Measurements from ENCODE around the gene RAI14.
"Not testable (repeated sequence)": the region's sequence is repeated elsewhere in the genome, so short reads cannot be mapped to it uniquely, and the experiment has no call there.

The RAI14 gene

DNA sequence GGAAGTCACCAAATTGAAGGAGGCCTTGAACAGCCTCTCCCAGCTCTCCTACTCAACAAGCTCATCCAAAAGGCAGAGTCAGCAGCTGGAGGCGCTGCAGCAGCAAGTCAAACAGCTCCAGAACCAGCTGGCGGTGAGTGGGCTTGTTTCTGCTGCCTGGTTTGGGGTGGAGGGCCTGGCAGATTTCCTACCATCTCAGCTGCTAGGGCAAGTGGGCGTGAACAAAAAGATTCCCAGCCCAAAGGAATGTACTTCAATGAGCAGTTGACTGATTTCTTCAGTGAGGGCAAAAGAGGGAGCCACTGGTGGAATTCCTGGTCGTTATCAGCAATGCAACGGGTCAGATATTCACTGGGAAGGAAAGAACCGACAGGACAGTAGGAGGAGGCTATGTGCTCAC lies 170.2 kb downstream of the RAI14 start:
- no peaks in the 10 kb centered on the region for H3K36me3 Mint-ChIP-seq
- no peaks in the 10 kb centered on the region for H3K9me3 Mint-ChIP-seq
- H3K4me1 Mint-ChIP-seq = peaks cover 6 to 8% of the 10 kb centered on the region in 2 donors
- DNase-seq (no peak), ATAC-seq (replicated peaks) (no peak)
- no peak overlapping the region for H3K27ac Mint-ChIP-seq
- H3K4me3 Mint-ChIP-seq = no peak overlapping the region
- H3K27me3 Mint-ChIP-seq = no peaks in the 10 kb centered on the region

DNA sequence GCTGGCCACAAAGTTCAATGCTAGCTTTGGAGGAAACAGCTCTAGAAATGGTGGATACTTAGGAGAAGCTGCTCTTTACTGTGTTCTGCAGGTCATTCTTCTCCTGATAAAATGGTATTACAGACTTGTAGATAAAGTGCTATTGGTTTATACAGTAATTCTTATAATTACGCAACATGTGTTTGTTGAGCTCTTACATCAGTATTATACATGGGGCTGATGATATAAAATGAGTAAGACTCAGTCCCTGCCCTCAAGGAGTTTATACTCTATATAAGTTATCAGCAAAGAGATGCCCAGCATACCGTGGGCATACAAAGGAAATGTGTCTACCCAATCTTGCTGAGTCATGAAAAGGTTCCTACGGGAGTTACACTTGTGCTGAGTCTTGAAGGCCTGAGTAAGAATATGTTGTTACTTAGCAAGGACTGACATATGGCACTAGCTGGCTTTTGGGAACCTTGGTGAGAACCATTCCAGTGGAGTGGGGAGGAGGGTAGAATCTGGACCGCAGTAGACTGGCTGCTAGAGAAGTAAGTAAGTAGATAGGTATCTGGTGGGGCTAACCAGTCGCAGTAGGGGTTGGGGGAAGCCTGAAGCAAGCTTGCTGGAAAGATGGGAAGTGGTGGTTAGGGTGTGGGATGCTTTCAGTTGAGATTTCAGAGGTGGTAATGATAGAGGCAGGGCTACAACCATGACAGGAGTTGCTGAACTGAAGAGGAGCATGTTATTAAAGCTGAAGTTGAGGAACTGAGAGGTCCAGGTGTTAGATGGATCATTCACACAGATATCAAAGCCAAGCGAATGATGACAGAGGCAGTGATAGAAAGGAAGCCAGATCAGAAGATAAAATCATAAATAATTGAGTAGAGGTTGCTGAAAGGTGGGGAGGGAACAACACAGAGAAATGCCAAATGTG lies 171.7 kb downstream of the RAI14 start:
- peaks cover 6 to 8% of the 10 kb centered on the region in 2 donors for H3K4me1 Mint-ChIP-seq
- no peaks in the 10 kb centered on the region for H3K9me3 Mint-ChIP-seq

DNA sequence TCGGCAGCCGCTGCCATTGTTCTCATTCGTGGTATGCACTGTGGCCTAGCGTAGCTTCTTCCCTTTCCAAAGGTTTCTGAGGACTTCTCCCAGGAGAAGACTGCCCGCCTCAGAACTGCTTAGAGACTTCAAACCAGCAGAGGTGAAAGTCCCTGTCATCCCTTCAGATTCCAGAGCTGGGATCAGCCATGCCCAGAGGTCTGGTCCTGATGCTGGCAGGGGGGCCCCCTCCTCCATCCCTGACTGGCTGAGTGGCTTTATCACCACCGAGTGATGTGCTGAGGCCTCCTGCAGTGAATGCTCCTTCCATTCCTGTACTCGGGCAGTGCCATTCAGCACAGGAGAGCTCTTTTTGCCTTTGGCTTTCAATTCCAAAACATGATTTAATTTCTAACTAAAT lies 174.7 kb downstream of the RAI14 start:
- H3K4me1 Mint-ChIP-seq; DNase-seq; H3K9me3 Mint-ChIP-seq; ATAC-seq (replicated peaks); H3K36me3 Mint-ChIP-seq; H3K27ac Mint-ChIP-seq; H3K4me3 Mint-ChIP-seq; H3K27me3 Mint-ChIP-seq: not testable (repeated sequence)

More for the DNA sequence above, 171.7 kb downstream of the RAI14 start:
- no peaks in the 10 kb centered on the region for H3K36me3 Mint-ChIP-seq
- peak; percentile 65 to 72 for ATAC-seq (replicated peaks)
- DNase-seq = no peak
- H3K27ac Mint-ChIP-seq = no peak overlapping the region
- no peaks in the 10 kb centered on the region for H3K27me3 Mint-ChIP-seq
- no peak overlapping the region for H3K4me3 Mint-ChIP-seq

DNA sequence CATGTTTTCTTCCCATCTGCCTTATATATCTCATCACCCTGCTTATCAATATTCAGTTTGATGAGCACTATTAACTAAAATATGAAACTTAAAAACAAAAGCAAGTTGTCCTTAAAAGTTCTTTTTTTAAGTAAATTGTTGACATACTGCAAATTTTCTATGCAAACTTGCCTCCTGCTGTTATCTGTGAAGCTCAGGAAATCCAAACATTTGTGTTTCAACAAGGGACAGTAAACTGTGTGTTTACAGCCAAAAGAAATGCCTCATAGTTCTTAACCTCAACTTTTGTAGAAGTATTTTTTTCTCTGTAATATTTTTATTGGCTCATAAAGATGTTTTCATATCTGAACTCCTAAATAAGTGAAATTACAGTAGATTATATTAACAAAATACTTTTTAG lies 175.2 kb downstream of the RAI14 start:
- H3K4me3 Mint-ChIP-seq = no peak overlapping the region
- H3K4me1 Mint-ChIP-seq = peaks cover 6 to 8% of the 10 kb centered on the region in 2 donors
- DNase-seq (no peak), ATAC-seq (replicated peaks) (no peak)
- no peak overlapping the region for H3K27ac Mint-ChIP-seq
- no peaks in the 10 kb centered on the region for H3K9me3 Mint-ChIP-seq
- no peaks in the 10 kb centered on the region for H3K27me3 Mint-ChIP-seq
- no peaks in the 10 kb centered on the region for H3K36me3 Mint-ChIP-seq

DNA sequence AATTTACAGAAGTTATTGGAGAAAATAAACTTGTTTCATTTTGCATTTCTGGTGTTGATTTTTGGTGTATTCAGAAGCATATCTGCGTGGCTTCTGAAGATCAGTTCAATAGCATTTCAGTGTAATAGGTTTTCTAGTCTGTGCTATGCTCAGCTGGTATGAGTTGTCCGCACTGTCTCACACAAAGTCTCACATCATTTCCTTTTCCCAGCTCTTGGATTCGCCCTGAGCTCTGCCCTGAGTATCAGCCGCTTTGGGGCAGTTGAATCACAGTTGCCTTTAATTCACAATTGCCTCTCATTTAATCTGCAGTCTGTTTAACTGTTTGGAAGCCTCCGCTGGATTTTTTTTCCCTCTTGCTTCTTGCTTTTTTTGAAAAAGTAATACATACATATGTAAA lies 176.4 kb downstream of the RAI14 start:
- ATAC-seq (replicated peaks) (no peak), DNase-seq (no peak)
- H3K27ac Mint-ChIP-seq = no peak overlapping the region
- H3K36me3 Mint-ChIP-seq = no peaks in the 10 kb centered on the region
- no peaks in the 10 kb centered on the region for H3K9me3 Mint-ChIP-seq
- peaks cover 6 to 8% of the 10 kb centered on the region in 2 donors for H3K4me1 Mint-ChIP-seq
- no peaks in the 10 kb centered on the region for H3K27me3 Mint-ChIP-seq
- H3K4me3 Mint-ChIP-seq = no peak overlapping the region

DNA sequence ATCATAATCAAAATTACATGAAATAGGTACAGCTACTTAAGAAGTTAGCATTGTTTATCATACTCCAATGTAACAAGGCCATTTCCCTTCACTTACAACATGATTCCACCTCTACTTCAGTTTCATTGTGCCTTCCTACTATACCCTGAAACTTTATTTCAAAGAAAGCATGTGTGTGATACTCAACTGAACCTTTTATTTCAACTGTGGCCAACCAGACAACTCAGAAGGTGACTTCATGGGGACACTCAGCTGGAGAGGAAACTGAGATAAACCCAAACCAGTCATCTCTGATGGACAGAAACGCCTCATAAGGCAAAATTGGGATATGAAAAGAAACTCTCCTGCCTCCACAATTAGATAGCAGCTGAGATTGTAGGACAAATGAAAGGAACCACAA lies 177.0 kb downstream of the RAI14 start:
- H3K9me3 Mint-ChIP-seq = no peaks in the 10 kb centered on the region
- no peaks in the 10 kb centered on the region for H3K36me3 Mint-ChIP-seq
- peaks cover 3 to 4% of the 10 kb centered on the region in 2 donors for H3K4me1 Mint-ChIP-seq
- H3K27me3 Mint-ChIP-seq = no peaks in the 10 kb centered on the region
- no peak for DNase-seq
- H3K4me3 Mint-ChIP-seq = no peak overlapping the region
- no peak for ATAC-seq (replicated peaks)
- no peak overlapping the region for H3K27ac Mint-ChIP-seq

DNA sequence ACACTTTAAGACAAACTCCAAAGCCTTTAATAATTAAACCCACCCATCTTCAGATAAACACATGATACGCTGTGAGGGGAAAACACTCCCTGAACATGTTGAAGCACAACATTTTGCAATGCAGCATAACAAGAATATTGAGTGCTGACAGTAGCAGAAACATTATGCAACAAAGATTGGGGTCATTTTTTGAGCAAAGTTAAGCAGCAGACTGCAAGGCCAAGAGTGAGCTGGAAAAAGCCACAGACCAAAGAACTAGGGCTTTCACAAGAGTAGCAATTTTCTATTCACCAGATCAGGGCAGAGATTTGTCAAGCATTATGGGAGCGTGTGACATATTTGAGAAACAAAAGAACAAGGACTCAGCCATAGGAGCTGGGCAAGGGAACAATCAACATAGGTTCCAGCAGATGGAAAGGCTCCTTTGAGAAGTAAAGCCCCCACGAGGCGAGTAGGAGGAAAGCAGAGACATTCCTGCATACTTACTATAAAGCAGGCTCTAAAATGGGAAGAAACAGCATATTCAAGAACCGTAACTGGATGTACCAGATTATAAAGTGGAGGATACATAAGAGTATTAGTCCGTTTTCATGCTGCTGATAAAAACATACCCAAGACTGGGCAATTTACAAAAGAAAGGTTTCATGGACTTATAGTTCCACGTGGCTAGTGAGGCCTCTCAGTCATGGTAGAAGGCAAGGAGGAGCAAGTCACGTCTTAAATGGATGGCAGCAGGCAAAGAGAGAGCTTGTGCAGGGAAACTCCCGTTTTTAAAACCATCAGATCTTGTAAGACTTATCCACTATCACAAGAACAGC lies 178.1 kb downstream of the RAI14 start:
- Mint-ChIP-seq H3K27me3 (no peaks in the 10 kb centered on the region), H3K36me3 (no peaks in the 10 kb centered on the region), H3K4me3 (no peak overlapping the region), H3K9me3 (no peaks in the 10 kb centered on the region), H3K4me1 (peaks cover under 1 to 5% of the 10 kb centered on the region in 2 donors), H3K27ac (no peak overlapping the region)
- ATAC-seq (replicated peaks) (no peak), DNase-seq (no peak)

DNA sequence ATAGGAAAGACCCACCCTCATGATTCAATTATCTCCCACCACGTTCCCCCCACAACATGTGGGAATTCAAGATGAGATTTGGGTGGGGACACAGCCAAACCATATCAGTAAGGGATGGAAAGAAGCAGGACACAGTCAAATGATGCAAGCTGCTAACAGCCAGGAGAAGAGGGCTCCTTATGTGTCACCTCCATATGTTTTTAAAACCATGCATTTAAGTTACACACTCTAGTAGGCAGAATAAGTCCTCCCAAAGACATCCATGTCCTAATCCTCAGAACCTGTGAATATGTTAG lies 178.6 kb downstream of the RAI14 start:
- no peak overlapping the region for H3K4me3 Mint-ChIP-seq
- no peak for ATAC-seq (replicated peaks)
- no peaks in the 10 kb centered on the region for H3K27me3 Mint-ChIP-seq
- H3K4me1 Mint-ChIP-seq = peaks cover 4 to 9% of the 10 kb centered on the region in 2 donors
- no peak overlapping the region for H3K27ac Mint-ChIP-seq
- H3K36me3 Mint-ChIP-seq = no peaks in the 10 kb centered on the region
- no peak for DNase-seq
- H3K9me3 Mint-ChIP-seq = no peaks in the 10 kb centered on the region

DNA sequence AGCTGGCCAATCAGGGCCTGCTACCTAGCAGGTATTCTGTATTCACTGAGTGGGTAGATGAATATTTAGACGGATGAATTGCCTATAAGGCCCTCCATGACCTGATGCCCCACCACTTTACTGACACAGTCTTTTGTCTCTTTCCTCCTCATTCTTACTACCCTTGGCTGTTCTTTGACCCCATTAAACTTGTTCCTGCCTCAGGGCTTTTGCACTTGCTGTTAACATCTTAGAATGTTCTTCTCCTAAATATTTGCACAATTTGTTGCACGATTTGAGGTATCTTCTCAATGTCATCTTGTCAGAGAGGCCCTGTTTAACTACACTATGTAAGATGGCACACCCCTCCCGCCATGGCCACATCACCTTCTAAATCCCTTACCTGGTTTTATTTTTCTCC lies 179.5 kb downstream of the RAI14 start:
- DNase-seq (no peak), ATAC-seq (replicated peaks) (no peak)
- Mint-ChIP-seq H3K9me3 (no peaks in the 10 kb centered on the region), H3K27ac (no peak overlapping the region), H3K36me3 (no peaks in the 10 kb centered on the region), H3K4me1 (peaks cover 4 to 9% of the 10 kb centered on the region in 2 donors), H3K27me3 (peaks cover 0 to 5% of the 10 kb centered on the region in 2 donors), H3K4me3 (no peak overlapping the region)

DNA sequence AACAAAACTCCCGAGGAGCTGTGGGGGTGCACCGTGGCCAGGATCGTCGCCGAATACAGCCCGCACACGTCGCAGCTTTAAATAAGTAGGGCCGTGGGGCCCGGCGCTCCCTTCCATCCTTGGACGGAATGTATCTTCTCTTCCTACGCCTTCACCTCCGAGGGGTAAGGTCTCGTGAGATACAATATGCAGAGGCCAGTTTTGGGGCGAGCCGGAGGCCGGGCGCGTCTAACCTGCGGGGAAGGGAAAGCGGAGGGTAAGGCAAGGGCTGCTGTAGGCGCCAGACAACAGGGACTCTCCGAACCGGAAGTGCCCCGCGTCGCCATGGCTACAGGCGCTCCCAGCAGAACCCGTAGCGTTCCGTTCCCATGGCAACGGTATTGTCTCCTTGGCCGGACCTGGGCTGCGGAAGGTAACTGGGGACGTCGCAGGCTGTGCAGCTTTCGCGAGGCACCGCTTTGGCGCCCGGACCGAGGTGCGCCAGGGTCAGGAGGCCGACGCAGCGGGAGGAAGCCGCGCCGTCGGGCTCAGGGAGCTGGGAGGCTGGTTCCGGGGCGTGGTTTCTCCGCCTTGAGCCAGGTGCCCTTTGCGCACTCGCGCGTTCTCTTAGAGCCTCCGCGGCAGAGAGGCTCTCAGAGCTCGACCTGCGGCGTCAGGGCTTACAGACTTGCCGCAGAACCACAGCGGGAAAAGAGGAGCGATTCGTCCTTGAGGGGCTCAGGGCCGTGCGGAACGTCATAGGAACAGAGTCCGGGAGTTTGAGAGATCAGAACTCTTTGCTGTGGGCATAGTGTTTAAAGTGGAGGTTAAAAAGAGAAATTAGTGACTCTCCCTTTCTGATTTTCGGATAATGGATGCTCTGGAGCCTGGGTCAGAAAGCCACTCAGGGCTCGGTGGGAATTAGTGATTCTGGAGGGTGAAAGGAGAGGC lies 182.9 kb downstream of the RAI14 start, which contains the start of gene TTC23L:
Gene TTC23L (plus strand): TSS at position 380 of the 930 bp plus-strand sequence. CDS start 1,508 bp downstream, outside the sequence.
- H3K36me3 Mint-ChIP-seq = peaks cover 0 to 4% of the 10 kb centered on the region in 2 donors
- ATAC-seq (replicated peaks) (peak; percentile 93 to 97), DNase-seq (peak; percentile 92)
- peaks cover 7 to 12% of the 10 kb centered on the region in 2 donors for H3K27me3 Mint-ChIP-seq
- peaks cover 4 to 9% of the 10 kb centered on the region in 2 donors for H3K4me1 Mint-ChIP-seq
- H3K27ac Mint-ChIP-seq = peak within 1 kb of the TSS; percentile 99
- no peaks in the 10 kb centered on the region for H3K9me3 Mint-ChIP-seq
- peak within 1 kb of the TSS; percentile 96 to 99 for H3K4me3 Mint-ChIP-seq

DNA sequence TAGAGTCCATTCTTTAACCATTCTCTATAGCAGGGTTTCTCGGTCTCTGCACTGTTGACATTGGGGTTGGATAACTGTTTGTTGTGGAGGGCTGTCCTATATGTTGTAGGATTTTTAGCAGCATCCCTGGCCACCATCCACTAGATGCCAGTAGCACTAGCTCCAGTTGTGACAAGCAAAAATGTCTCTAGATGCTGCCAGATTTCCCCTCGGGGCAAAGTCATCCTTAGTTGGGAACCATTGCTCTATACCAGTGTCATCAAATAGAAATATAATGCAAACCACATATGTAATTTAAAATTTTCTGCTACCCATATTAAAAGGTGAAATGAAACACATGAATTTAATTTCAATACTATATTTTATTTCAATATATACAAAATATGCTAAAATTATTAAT lies 185.7 kb downstream of the RAI14 start:
- peaks cover 4 to 9% of the 10 kb centered on the region in 2 donors for H3K4me1 Mint-ChIP-seq
- no peak for ATAC-seq (replicated peaks)
- no peak overlapping the region for H3K27ac Mint-ChIP-seq
- H3K36me3 Mint-ChIP-seq = peaks cover 0 to 4% of the 10 kb centered on the region in 2 donors
- no peaks in the 10 kb centered on the region for H3K9me3 Mint-ChIP-seq
- no peak for DNase-seq
- no peak overlapping the region for H3K4me3 Mint-ChIP-seq
- peaks cover 7 to 17% of the 10 kb centered on the region in 2 donors for H3K27me3 Mint-ChIP-seq

DNA sequence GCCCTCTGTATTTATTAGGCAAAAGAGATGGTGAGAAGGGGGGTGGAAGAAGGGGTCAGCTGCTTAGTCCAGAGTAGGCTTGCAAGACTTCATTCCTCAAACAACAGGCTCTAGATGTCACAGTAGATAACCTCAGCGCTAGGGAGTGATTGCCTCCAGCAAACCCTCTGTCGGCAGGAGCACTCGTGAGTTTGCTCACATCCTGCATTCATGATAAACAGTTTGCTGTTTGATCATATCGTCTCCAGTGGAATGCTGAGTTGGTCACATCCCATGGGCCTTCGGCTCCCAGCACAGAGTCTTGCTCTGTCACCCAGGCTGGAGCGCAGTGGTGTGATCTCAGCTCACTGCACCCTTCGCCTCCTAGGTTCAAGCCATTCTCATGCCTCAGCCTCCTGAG lies 186.4 kb downstream of the RAI14 start:
- H3K4me1 Mint-ChIP-seq = peaks cover 4 to 9% of the 10 kb centered on the region in 2 donors
- no peak overlapping the region for H3K27ac Mint-ChIP-seq
- H3K4me3 Mint-ChIP-seq = no peak overlapping the region
- DNase-seq (no peak), ATAC-seq (replicated peaks) (no peak)
- no peaks in the 10 kb centered on the region for H3K9me3 Mint-ChIP-seq
- peaks cover 7 to 17% of the 10 kb centered on the region in 2 donors for H3K27me3 Mint-ChIP-seq
- peaks cover 0 to 4% of the 10 kb centered on the region in 2 donors for H3K36me3 Mint-ChIP-seq

DNA sequence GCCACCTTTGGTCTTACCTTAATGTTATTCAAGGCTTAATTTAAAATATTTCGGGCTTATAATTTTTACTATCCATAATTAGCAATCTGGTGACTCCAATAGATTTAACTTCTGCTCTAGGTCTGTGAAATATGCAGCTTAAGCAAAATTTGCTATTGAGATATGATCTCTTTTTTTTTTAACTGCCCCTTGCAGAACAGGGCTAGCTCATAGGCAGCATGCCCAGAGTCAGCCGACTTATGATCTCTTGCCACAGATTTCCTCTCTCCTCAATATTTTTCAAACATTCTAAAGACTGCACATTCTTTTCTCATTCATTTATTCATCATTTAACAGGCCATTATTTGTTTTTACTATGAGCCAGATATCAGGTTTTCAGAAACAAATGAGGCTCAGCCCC lies 187.4 kb downstream of the RAI14 start:
- Mint-ChIP-seq H3K27ac (no peak overlapping the region), H3K9me3 (no peaks in the 10 kb centered on the region), H3K4me1 (peaks cover 4 to 5% of the 10 kb centered on the region in 2 donors), H3K27me3 (peaks cover 9 to 17% of the 10 kb centered on the region in 2 donors), H3K4me3 (no peak overlapping the region), H3K36me3 (peaks cover 0 to 4% of the 10 kb centered on the region in 2 donors)
- DNase-seq (no peak), ATAC-seq (replicated peaks) (no peak)

DNA sequence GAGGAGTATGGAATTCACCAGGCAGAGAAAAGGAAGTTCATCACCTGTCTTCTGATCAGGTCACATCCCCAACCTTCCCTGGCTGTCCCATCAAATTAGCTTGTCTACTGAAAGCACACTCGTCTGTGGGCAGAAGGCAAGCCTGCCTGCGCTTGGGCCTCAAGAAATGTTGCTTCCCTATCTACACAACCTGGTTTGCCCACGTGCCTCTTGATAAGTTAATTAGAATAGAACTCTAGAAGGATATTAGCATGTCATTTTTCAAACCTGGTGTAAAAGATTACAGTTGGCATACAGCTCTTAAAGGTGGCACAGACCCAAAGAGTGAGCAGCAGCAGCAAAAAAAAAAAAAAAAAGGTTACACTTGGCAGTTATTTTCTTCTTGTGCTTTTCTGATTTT lies 188.0 kb downstream of the RAI14 start:
- Mint-ChIP-seq H3K27me3 (peaks cover 11 to 17% of the 10 kb centered on the region in 2 donors), H3K36me3 (peaks cover 0 to 4% of the 10 kb centered on the region in 2 donors), H3K9me3 (no peaks in the 10 kb centered on the region), H3K4me3 (no peak overlapping the region), H3K4me1 (peaks cover 4% of the 10 kb centered on the region in 2 donors), H3K27ac (no peak overlapping the region)
- ATAC-seq (replicated peaks) (no peak), DNase-seq (no peak)
